GM12891 (cell line): ENCODE measurements around the gene NDUFAF7.
A peak's percentile ranks its signal among the peaks of the same experiment; 100 is the strongest.

ENCODE experiments used
- DNase-seq: peaks from one replicate; pipeline ENCODE4 v3.0.0; 2011; ENCODE audit warnings: low spot score; ENCODE audit not compliant: insufficient read length
- FAIRE-seq: peaks from 2 replicates; lab custom pipeline; 2011; peaks lifted over from hg19 to GRCh38; lab: Jason Lieb, UNC
- PAX5 ChIP-seq: IDR thresholded peaks from 2 replicates; pipeline ENCODE4 v1.6.1; 2011; ENCODE audit warnings: low read length, moderate library complexity, mild to moderate bottlenecking; ENCODE audit not compliant: insufficient read depth, severe bottlenecking
- POLR2A ChIP-seq: IDR thresholded peaks from 2 replicates; pipeline ENCODE4 v1.6.1; 2011; ENCODE audit warnings: low read depth, low read length, control low read depth
- POLR2AphosphoS5 ChIP-seq: IDR thresholded peaks from 2 replicates; pipeline ENCODE4 v1.6.1; 2011; ENCODE audit warnings: low read depth, low read length, control low read depth
- POU2F2 ChIP-seq: IDR thresholded peaks from 2 replicates; pipeline ENCODE4 v1.6.1; 2011; ENCODE audit warnings: low read depth, mild to moderate bottlenecking, control low read depth, low read length, moderate library complexity
- SPI1 ChIP-seq: IDR thresholded peaks from 2 replicates; pipeline ENCODE4 v1.6.1; 2011; ENCODE audit warnings: low read depth, low read length, control low read depth
- TAF1 ChIP-seq: IDR thresholded peaks from 2 replicates; pipeline ENCODE4 v1.6.1; 2011; ENCODE audit warnings: low read depth, low read length, control low read depth

Gene NDUFAF7

GRCh38 chr2:37244017-37244416 is 12.6 kb downstream of the NDUFAF7 start:
- TF ChIP-seq POLR2A (no peak), SPI1 (no peak), POLR2AphosphoS5 (no peak), POU2F2 (no peak), PAX5 (no peak), TAF1 (no peak)
- DNase-seq (no peak), FAIRE-seq (peak; percentile 77)

GRCh38 chr2:37244755-37245154 is 13.3 kb downstream of the NDUFAF7 start:
- FAIRE-seq (peak; percentile 20), DNase-seq (no peak)
- TF ChIP-seq POLR2AphosphoS5 (no peak), PAX5 (no peak), POU2F2 (no peak), TAF1 (no peak), SPI1 (no peak), POLR2A (no peak)

GRCh38 chr2:37246205-37246604 is 14.7 kb downstream of the NDUFAF7 start:
- TF ChIP-seq PAX5 (no peak), POU2F2 (no peak), POLR2AphosphoS5 (no peak), TAF1 (no peak), POLR2A (no peak), SPI1 (no peak)
- DNase-seq, result no peak
- FAIRE-seq, result no peak

DNA sequence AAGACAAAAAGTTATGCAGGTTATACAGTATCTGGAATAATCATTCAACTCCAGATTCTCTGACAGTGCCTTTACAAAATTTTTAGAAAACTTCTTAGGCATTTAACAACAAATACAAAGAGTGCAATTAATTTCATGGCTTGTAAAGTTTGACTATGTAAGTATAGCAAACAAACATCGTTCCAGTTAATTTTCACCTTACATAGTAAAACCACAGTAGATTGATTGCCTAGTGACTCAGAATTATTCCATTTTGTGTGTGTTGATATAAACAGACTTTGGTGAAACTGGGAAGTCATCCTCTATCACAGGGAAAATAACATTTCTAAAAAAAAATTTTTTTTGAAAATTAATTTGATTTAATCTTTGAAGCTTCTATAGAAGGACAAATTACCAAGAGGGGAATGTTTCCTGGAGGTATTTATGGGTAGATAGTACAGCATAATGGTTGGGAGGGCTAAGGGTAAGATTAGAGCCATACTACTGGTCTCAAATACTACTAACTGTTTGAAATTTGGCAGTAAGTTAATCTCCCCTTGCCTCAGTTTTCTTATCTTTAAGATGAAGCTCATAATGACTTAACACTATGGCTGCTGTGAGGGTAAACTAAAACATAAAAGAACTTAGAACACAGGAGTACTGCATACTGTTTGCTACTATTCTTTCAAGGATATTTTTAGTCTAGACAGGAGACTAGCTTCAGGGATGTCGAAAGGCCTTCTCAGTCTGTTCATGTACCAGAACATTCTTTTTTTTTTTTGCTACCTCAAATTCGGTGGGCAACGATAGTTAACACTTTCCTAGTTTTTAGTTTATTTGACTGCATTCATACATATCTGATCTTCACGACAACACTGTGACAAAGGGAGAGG is 19.6 kb downstream of the NDUFAF7 start:
- no peak for FAIRE-seq
- no peak for TF ChIP-seq SPI1
- TF ChIP-seq POLR2A, result no peak
- no peak for TF ChIP-seq POLR2AphosphoS5
- no peak for TF ChIP-seq TAF1
- TF ChIP-seq POU2F2, result no peak
- TF ChIP-seq PAX5, result no peak
- DNase-seq, result no peak

GRCh38 chr2:37262522-37262921 is 31.1 kb downstream of the NDUFAF7 start:
- DNase-seq, result no peak
- peak; percentile 58 for FAIRE-seq
- no peak for TF ChIP-seq POU2F2
- no peak for TF ChIP-seq SPI1
- no peak for TF ChIP-seq TAF1
- TF ChIP-seq POLR2AphosphoS5, result no peak
- TF ChIP-seq PAX5, result no peak
- TF ChIP-seq POLR2A, result no peak

DNA sequence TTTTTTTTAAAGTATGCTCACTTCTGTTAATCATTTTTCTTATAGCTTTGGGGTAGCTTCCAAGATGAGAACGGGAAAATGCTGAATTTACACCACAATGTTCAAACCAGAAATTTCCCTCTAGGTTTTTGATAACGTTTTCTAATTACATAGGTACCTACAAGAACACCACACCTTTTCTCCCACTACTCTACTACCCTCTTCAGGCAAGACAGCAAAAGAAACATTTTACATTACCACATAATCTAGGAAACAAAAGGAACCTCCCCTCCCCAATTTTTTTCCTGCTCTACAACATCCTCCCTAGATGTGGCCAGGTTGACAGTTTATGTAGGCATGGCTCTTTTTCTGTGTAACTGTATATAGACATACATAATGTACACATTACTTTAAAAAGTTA is 32.4 kb downstream of the NDUFAF7 start:
- FAIRE-seq (no peak), DNase-seq (no peak)
- TF ChIP-seq PAX5, result no peak
- TF ChIP-seq POLR2AphosphoS5, result no peak
- TF ChIP-seq SPI1, result no peak
- TF ChIP-seq TAF1, result no peak
- TF ChIP-seq POU2F2, result no peak
- TF ChIP-seq POLR2A, result no peak

DNA sequence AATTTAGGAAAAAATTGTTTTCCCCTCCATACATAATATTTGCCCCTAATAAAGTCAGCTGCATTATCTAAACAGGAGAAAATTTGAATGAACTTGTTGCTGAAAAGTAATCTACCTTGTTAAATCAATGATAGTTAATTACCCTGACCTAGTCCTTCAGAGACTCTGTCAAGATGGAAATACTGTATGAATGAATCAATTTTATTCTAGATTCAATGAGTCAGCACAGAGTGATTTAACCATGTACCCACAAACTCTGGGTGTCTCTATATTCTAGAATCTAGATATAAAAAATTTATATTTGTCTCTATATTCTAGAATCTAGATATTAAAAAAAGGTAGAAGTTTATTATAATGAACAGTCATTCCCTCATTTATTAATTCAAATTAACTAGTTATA is 36.2 kb downstream of the NDUFAF7 start:
- no peak for FAIRE-seq
- no peak for TF ChIP-seq TAF1
- no peak for TF ChIP-seq PAX5
- TF ChIP-seq SPI1, result no peak
- TF ChIP-seq POLR2A, result no peak
- no peak for TF ChIP-seq POLR2AphosphoS5
- no peak for TF ChIP-seq POU2F2

DNA sequence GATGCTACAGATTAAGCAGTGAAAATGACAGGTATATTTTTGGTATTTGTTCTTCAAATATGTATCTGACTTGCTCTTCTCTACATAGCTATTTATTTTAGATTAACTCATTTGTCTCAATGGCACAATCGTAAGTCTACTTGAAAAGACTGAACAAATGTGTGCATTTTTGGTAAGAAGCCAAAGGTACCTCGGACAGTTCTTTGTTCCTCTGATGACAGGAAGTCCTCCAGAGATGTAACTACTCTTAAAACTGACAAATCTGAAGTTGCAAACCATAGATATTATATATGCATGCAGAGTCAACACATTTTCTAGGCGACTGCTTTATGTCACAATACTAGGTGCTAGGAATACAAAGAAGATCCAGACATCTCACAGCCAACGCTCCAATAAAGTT is 36.7 kb downstream of the NDUFAF7 start:
- TF ChIP-seq TAF1 (no peak), SPI1 (no peak), PAX5 (no peak), POU2F2 (no peak), POLR2AphosphoS5 (no peak), POLR2A (no peak)
- FAIRE-seq (no peak), DNase-seq (no peak)

More for the DNA sequence above, 36.2 kb downstream of the NDUFAF7 start:
- DNase-seq, result no peak

- TF ChIP-seq PAX5, result no peak
- no peak for TF ChIP-seq SPI1
- no peak for TF ChIP-seq POLR2AphosphoS5
- no peak for TF ChIP-seq POU2F2
- TF ChIP-seq TAF1, result no peak
- no peak for TF ChIP-seq POLR2A
- FAIRE-seq (no peak), DNase-seq (no peak)
These were observed 40.1 kb downstream of the NDUFAF7 start for GRCh38 chr2:37271376-37272067.
